Cerebellar nuclear complex (tissue), 1 donor: ENCODE data around the gene SH3BP4.

ENCODE experiments used
- DNase-seq, 2 experiments: peaks; one replicate each; lab custom pipeline; 2025; lab: John Stamatoyannopoulos, UW

The SH3BP4 gene

GRCh38 chr2:235087832-235088495 is 136.1 kb downstream of the SH3BP4 start:
- no peak for DNase-seq

GRCh38 chr2:235088496-235088921 is 136.7 kb downstream of the SH3BP4 start:
- DNase-seq = no peak

GRCh38 chr2:235091421-235091820 is 139.6 kb downstream of the SH3BP4 start:
- no peak for DNase-seq

GRCh38 chr2:235091983-235092382 is 140.2 kb downstream of the SH3BP4 start:
- DNase-seq = no peak

- DNase-seq = no peak
Measured at GRCh38 chr2:235092433-235093223, 140.8 kb downstream of the SH3BP4 start.

GRCh38 chr2:235094457-235094856 is 142.6 kb downstream of the SH3BP4 start:
- no peak for DNase-seq

- DNase-seq = no peak
Measured at GRCh38 chr2:235095569-235095968, 143.8 kb downstream of the SH3BP4 start.

GRCh38 chr2:235096447-235096846 is 144.6 kb downstream of the SH3BP4 start:
- no peak for DNase-seq

GRCh38 chr2:235097196-235097595 is 145.4 kb downstream of the SH3BP4 start:
- DNase-seq = no peak

- DNase-seq = no peak
Measured at GRCh38 chr2:235098269-235098668, 146.5 kb downstream of the SH3BP4 start.

GRCh38 chr2:235098736-235099494 is 147.1 kb downstream of the SH3BP4 start:
- DNase-seq = no peak

- no peak for DNase-seq
Measured at GRCh38 chr2:235102896-235103295, 151.1 kb downstream of the SH3BP4 start.
